ENCODE measurements around the gene NEDD4L. TPM values are rescaled to one million over a fixed set of nuclear protein-coding genes. Genes with fewer than 3 reads are reported as not detected.

Gene NEDD4L
- polyA plus RNA-seq, 1 donor = 140 TPM

- no peak for DNase-seq
Measured at GRCh38 chr18:58180172-58180571, 136.1 kb downstream of the NEDD4L start.

- no peak for DNase-seq
Measured at GRCh38 chr18:58180738-58181353, 136.8 kb downstream of the NEDD4L start.

DNA sequence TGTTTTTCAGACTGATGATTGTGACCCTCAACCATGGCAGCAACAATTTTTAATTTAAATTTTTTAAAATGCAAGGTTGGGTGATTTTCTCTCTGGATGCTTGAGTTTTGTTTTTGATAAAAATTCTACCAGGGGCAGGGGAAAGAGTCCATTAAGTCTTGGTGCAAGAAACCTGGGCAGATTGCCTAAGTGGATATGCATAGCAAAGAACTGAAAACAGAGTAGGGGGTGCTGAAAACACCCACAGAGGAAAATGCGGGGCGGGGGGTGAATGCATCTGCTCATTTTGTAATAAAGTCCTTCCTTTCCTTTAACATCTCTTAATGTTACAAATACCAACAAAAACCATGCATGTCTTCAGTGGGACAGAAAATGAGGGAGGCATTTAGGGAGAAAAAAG lies 138.0 kb downstream of the NEDD4L start:
- DNase-seq = no peak

GRCh38 chr18:58183226-58183625 lies 139.2 kb downstream of the NEDD4L start:
- DNase-seq = no peak

GRCh38 chr18:58186258-58186948 lies 142.4 kb downstream of the NEDD4L start:
- DNase-seq = no peak

DNA sequence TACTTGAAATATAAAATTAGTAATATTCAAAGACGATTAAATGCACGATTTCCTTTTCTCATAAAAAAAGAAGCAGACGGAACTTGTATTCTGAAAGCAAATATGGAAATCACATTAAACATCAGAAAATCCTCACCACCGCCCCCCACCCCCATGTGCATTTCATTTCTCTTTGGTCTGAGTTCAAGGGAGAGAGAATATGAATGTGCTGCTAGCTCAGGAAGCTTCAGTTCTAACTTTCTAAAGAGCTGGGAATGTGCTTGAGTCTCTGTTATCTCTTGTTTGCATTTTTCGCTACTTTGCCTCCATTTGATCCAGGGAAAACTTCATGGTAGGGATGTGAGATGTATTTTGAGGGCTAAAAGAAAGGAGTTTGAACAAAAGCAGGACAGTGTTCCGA lies 143.6 kb downstream of the NEDD4L start:
- DNase-seq = no peak

- no peak for DNase-seq
Measured at GRCh38 chr18:58188996-58189395, 145.0 kb downstream of the NEDD4L start.

- no peak for DNase-seq
Measured at GRCh38 chr18:58190842-58191530, 147.0 kb downstream of the NEDD4L start.

DNA sequence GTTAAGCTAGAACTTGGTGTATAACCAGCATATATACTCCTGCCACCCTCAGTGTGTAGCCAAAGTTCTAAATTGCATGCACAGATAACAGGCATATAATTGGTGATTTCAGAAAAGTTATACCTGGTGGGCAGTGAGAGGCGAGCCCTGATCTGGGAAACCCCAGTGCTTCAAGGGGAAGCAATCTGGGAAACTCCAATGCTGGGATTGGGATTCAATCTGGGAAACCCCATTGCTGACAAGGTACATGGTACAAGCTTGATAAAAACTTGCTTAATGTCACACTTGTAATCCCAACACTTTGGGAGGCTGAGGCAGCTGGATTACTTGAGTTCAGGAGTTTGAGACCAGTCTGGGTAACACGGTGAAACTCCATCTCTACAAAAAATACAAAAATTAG lies 147.6 kb downstream of the NEDD4L start:
- DNase-seq = no peak

GRCh38 chr18:58192519-58192918 lies 148.5 kb downstream of the NEDD4L start:
- no peak for DNase-seq

GRCh38 chr18:58194028-58194427 lies 150.0 kb downstream of the NEDD4L start:
- no peak for DNase-seq

DNA sequence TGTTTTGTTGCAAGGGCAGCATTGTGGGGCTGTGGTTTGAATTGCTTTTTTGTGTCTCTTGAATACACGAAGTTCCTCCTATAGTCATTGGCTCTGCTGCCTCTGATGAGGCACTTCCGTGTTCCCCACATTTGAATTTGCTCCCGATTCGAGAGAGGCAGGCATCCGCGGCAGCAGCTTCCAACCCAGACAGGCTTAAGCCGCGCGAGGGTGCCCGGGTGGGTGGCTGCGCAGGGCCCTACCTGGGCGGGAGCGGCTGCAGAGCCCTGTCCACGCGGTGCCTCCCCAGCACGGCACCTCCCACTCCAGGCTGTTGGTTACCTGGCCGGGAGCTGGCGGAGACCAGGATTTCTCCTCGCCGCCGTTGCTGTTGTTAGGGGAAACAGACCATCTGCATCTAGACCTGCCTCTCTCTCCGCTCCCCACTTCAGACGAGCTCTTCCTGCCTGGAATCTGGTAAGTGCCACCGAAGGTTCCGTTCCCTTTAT lies 151.3 kb downstream of the NEDD4L start:
- no peak for DNase-seq

- no peak for DNase-seq
Measured at GRCh38 chr18:58196164-58196563, 152.1 kb downstream of the NEDD4L start.

GRCh38 chr18:58196881-58197872 lies 153.2 kb downstream of the NEDD4L start:
- DNase-seq = no peak

- no peak for DNase-seq
Measured at GRCh38 chr18:58201268-58201667, 157.2 kb downstream of the NEDD4L start.

DNA sequence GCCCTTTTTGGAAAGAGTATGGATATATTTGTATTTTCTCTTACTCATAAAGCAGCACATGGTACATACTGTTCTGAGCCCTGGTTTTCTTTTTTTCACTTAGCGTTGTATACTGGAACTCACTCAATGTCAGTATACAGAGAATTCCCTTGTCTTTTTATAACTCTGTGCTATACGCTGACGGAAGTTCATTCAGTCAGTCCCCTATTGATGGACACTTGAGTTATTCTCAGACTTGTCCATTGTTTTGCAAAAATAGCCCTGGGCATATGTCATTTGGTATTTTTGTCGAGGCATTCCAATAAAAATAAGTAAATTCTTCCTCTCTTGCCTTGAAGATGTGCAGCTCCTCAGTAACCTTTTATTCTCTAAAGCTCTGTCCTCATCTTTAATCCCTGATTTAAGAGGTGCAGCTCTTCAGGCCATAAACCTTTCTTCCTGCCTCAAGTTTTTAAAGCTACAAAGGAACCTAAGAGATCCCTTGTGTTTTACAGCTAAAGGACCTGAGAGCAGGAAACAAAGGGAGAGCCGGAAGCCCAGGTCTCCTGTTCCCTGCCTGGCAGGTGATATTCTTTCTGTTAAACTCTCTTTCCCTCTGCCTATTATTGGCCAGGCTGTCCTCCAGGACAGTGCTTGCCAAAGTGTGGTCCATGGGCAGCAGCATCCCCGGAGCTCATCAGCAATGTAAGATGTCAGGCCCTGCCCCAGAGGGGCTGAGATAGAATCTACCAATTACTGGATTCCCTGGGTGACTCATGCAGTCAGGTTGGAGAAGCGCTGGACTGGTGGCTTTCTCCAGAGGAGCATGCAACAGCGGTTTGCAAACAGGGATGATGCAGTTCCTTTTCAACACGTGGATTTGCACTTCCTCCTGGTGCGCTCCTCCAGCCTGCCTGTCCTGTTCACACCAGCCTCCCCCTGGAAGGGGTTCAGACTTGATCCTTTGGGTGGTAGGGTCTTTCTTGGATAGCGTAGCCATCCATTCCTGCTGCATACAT lies 158.0 kb downstream of the NEDD4L start:
- DNase-seq = no peak

GRCh38 chr18:58204776-58205442 lies 160.9 kb downstream of the NEDD4L start:
- DNase-seq = no peak

- no peak for DNase-seq
Measured at GRCh38 chr18:58205443-58206160, 161.6 kb downstream of the NEDD4L start.

DNA sequence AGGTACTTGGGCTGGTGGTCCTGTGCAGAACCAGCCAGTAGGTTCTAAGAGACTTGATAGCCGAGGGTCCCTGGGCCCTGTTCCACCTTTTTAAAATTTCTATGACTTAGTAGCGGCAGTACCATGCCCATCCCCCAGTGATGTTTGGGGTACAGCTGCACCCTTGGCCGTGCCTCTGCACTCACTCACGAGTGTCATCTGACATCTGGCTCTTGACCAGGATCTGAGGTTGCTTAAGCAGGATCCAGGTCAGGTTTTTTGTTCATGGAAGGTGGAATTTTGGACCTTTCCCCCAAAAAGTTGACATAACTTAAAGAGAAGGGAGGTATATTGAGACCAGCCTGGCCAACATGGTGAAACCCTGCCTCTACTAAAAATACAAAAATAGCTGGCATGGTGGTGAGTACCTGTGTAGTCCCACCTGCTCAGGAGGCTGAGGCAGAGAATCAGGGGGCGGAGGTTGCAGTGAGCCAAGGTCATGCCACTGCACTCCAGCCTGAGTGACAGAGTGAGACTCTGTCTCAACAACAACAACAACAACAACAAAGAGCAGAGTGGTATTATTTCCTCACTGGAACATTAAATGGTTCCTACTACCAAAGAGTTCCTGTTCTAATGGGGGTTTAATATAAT lies 163.6 kb downstream of the NEDD4L start:
- no peak for DNase-seq

All from left kidney (tissue), 2 donors.